ENCODE data around the gene HIRIP3. TPM values are rescaled to one million over a fixed set of nuclear protein-coding genes. Genes with fewer than 3 reads are reported as not detected.

HIRIP3 gene
- total and polyA plus RNA-seq, 2 of the 8 experiments (the other 6 are each of a cell fraction or from before 2014, with no cell fraction given), result 11.9 to 18.5 TPM

DNA sequence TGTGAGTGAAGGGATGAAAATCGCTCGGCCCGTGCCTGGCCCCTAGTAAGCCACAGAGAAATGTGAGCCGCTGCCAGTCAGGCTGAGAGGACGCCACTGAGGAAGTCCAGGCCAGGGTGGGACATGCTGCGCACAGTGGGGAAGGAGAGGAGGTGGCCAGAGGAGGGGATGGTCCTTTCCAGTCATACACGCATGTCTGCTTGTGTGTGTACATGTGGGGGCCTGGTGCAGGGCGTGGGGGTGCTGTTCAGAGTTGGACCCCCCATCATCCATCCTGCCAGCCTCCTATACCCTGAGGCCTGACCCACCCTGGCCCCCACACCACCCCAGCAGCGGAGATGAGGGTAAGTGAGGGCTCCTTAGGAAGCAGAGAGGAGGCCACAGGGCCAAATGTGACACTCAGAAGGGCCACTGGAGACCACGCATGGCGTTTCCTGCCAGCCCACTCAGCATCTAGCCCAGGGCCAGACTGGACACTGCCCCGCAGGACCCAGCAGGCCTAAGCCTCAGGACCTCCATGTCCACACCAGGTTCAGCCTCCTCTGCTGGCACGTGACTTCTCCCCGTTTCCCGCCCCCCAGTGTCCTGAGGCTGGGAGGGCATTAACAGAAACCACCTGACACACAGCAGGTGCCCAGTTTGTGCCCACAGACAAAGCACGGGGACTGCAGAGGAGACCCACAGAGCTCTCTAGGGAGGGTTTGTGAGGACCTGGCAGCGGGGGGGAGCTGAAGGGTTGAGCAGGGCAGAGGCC lies 8.4 kb upstream of the HIRIP3 start:
- Histone ChIP-seq H3K27ac (ENCODE audit: low read depth, low read length) (no peak overlapping the region), H4K5ac (ENCODE audit: insufficient read length, low read depth, low read length) (no peak overlapping the region), H3K18ac (ENCODE audit: extremely low read depth, low read length) (no peak overlapping the region), H3K56ac (replicated peaks; ENCODE audit: insufficient read length, low read depth, low read length) (no peak overlapping the region), H2BK15ac (ENCODE audit: low read length) (no peak overlapping the region), H2AFZ (ENCODE audit: low read length) (no peak overlapping the region), H3K27me3 (replicated peaks in 1 of 4; ENCODE audit: control insufficient read depth in 3 of 4, extremely low read depth in 1 of 4, insufficient read depth in 3 of 4, low read length in 3 of 4) (no peaks in the 10 kb centered on the region), H2BK20ac (ENCODE audit: low read length) (no peak overlapping the region), H3K79me2 (ENCODE audit: control insufficient read depth in 1 of 2, insufficient read depth in 2 of 2, low read length in 2 of 2) (no peaks in the 10 kb centered on the region), H3K36me3 (ENCODE audit: control insufficient read depth in 2 of 4, insufficient read depth in 4 of 4, low read length in 3 of 4) (peaks cover 0 to 10% (median 6%) of the 10 kb centered on the region in 4 experiments; a peak in 6 of 8 replicates), H3K4me1 (replicated peaks in 1 of 4; ENCODE audit: control insufficient read depth in 3 of 4, insufficient read depth in 4 of 4, low read length in 3 of 4) (peaks cover 0 to 10% (median 3%) of the 10 kb centered on the region in 4 experiments; a peak in 5 of 7 replicates), H3K79me1 (ENCODE audit: low read depth, low read length) (no peaks in the 10 kb centered on the region; the same call in 1 of the 2 replicates), H3K9ac (replicated peaks in 1 of 4; ENCODE audit: extremely low read depth in 1 of 4, low read depth in 3 of 4, low read length in 3 of 4) (no peak overlapping the region), H3K4me3 (ENCODE audit: extremely low read depth in 1 of 4, insufficient read depth in 2 of 4, low read depth in 3 of 4, low read length in 4 of 4) (no peak overlapping the region), H3K9me3 (ENCODE audit: insufficient read depth in 2 of 2, low read depth in 1 of 2, low read length in 1 of 2) (no peaks in the 10 kb centered on the region), H4K91ac (replicated peaks; ENCODE audit: insufficient read length, low read length) (no peak overlapping the region), H4K8ac (ENCODE audit: extremely low read depth, insufficient read depth, low read length) (no peak overlapping the region), H3K4ac (replicated peaks; ENCODE audit: insufficient read length, low read depth, low read length) (no peak overlapping the region), H2BK12ac (ENCODE audit: low read depth, low read length) (no peak overlapping the region), H3K23ac (ENCODE audit: insufficient read length) (no peak overlapping the region), H3K4me2 (ENCODE audit: insufficient read depth in 1 of 2, low read depth in 2 of 2, low read length in 2 of 2) (no peak overlapping the region), H3K23me2 (ENCODE audit: low read depth, low read length) (no peaks in the 10 kb centered on the region), H2BK120ac (replicated peaks; ENCODE audit: low read depth, low read length) (no peak overlapping the region), H4K20me1 (replicated peaks in 1 of 2; ENCODE audit: control insufficient read depth in 1 of 2, insufficient read depth in 2 of 2, low read length in 2 of 2) (peaks cover 3 to 10% of the 10 kb centered on the region in 2 experiments), H3K14ac (ENCODE audit: insufficient read length) (no peak overlapping the region), H2AK5ac (ENCODE audit: low read depth, low read length) (no peak overlapping the region), H2BK5ac (ENCODE audit: low read depth, low read length) (no peak overlapping the region; the same call in 1 of the 2 replicates)
- DNase-seq (ENCODE audit: low read depth in 1 of 2, low spot score in 2 of 2) (no peak), FAIRE-seq (no peak)
- 92% methylated on average over 17 of the region's 17 CpGs; no CpG with 5 or more reads in 1 of the 2 experiments for WGBS, 2 experiments (ENCODE audit: extremely low coverage in 1 of 2, insufficient coverage in 1 of 2, insufficient read length in 1 of 2, insufficient replicate concordance in 2 of 2, low coverage in 1 of 2, low lambda C conversion rate in 2 of 2, missing lambda C conversion rate in 1 of 2)
- CTCF ChIA-PET (ENCODE audit: partially characterized antibody), result interaction anchor here (0.9 to 2.8 kb wide), 12 partner anchors 10 to 115 kb away, joined by 3 to 11 read pairs (median 6); partner anchors contain the start of gene C16orf92
- POLR2A ChIA-PET (ENCODE audit: partially characterized antibody), result interaction anchor here (0.6 to 4.9 kb wide), 10 partner anchors 9 to 190 kb away, joined by 3 to 34 read pairs (median 4); partner anchors contain the start of genes ASPHD1, HIRIP3 and INO80E
- no peak for TF ChIP-seq SP4 (IDR thresholded peaks at IDR 0.05; ENCODE audit: low read length)
- TF ChIP-seq PHF8 (conservative IDR thresholded peaks at IDR 0.05; ENCODE audit: low read depth, low read length), result no peak
- no peak for TF ChIP-seq CBX8 (IDR thresholded peaks at IDR 0.05; ENCODE audit: borderline replicate concordance, low read depth, low read length)
